Spleen (tissue), 7 donors: Measurements from ENCODE around the gene ZMIZ1.

Experiments used
- POLR2A ChIP-seq, 3 donors: fragments of 450-650 bp; IDR thresholded peaks; one replicate each; pipeline ENCODE4 v1.5.1; 2017; ENCODE audit warnings: antibody characterized with exemption in 3 of 3, mild to moderate bottlenecking in 1 of 3
- TF ChIP-seq, protein P1 (sequence below), 11 experiments: fragments of 200-600 bp in 7 of 11; fragments of 450-650 bp in 4 of 11; sonication (generic) in 4 of 11; IDR thresholded peaks in 8 of 11; conservative IDR thresholded peaks in 3 of 11; 1 replicate in 7 of 11; 2 replicates in 4 of 11; pipeline versions ENCODE4 v1.4.0 to v1.8.0; 2016 to 2021; ENCODE audit warnings: antibody characterized with exemption in 11 of 11, inconsistent platforms in 4 of 11, mild to moderate bottlenecking in 1 of 11
- donor health status: DM: no; HTN: no; CAD: no; lungs with moderate emphysema.
- donor health status: DM: no; HTN: no; CAD: no.
- donor health status: DM: no; HTN: no; CAD: no.

DNA sequence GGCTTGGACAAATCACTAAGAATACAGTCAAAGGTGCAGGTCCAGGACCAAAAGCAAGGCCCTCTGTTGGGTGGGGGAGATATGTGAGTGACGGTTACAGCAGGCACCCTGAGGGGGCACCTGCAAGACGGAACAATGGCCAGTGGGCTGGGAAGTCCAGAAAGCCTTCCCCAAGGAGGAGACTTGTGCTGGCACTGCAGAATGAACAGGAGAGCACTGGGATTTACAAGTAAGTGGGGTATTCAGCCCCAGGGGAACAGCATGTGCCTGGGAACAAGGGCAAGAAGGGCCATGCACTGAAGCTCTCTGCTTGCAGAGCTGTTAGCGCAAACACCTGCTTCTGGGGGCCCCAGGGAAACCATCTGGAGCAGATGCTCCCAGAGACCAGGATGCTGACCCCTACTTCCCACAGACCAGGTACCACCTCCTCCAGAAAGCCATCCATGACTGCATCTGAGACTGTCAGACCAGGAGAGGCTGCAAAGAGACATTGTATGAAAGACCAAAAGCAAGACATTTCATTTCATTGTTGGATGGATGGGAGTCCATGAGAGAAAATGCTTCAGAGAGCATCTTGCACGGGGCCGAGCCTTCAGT lies 24.6 kb upstream of the ZMIZ1 start:
- TF ChIP-seq, protein P1, sequence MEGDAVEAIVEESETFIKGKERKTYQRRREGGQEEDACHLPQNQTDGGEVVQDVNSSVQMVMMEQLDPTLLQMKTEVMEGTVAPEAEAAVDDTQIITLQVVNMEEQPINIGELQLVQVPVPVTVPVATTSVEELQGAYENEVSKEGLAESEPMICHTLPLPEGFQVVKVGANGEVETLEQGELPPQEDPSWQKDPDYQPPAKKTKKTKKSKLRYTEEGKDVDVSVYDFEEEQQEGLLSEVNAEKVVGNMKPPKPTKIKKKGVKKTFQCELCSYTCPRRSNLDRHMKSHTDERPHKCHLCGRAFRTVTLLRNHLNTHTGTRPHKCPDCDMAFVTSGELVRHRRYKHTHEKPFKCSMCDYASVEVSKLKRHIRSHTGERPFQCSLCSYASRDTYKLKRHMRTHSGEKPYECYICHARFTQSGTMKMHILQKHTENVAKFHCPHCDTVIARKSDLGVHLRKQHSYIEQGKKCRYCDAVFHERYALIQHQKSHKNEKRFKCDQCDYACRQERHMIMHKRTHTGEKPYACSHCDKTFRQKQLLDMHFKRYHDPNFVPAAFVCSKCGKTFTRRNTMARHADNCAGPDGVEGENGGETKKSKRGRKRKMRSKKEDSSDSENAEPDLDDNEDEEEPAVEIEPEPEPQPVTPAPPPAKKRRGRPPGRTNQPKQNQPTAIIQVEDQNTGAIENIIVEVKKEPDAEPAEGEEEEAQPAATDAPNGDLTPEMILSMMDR (IDR thresholded peaks at IDR 0.05 in 8 of 11, conservative IDR thresholded peaks at IDR 0.05 in 3 of 11), result no peak
- TF ChIP-seq POLR2A (IDR thresholded peaks at IDR 0.05), result no peak
